HEK293T (cell line): ENCODE measurements around the gene SLC12A5.
"Not testable (repeated sequence)": the region's sequence is repeated elsewhere in the genome, so short reads cannot be mapped to it uniquely, and the experiment has no call there.

Experiments used
- CTCF ChIA-PET: fragments of 350-600 bp; formaldehyde crosslinking; extraction: SDS; loops from one replicate; lab custom pipeline; 2021; ENCODE audit warnings: antibody characterized with exemption, inconsistent platforms; lab: Yijun Ruan, JAX
- POLR2A ChIA-PET: fragments of 350-600 bp; formaldehyde crosslinking; extraction: SDS; loops from one replicate; lab custom pipeline; 2020; ENCODE audit warnings: antibody characterized with exemption, inconsistent platforms; lab: Yijun Ruan, JAX
- DNase-seq: peaks from one replicate; pipeline ENCODE4 v3.0.0; 2012; ENCODE audit warnings: mixed read lengths; ENCODE audit errors: extremely low spot score
- ARNT ChIP-seq: fragments of 450-650 bp; IDR thresholded peaks from 2 replicates; pipeline ENCODE4 v1.6.1; 2017; ENCODE audit warnings: mild to moderate bottlenecking
- BHLHE40 ChIP-seq: fragments of 450-650 bp; IDR thresholded peaks from 2 replicates; pipeline ENCODE4 v1.6.1; 2016; ENCODE audit warnings: mild to moderate bottlenecking, moderate library complexity, borderline replicate concordance
- CTBP1 ChIP-seq: fragments of 450-650 bp; IDR thresholded peaks from 2 replicates; pipeline ENCODE4 v1.6.1; 2016; ENCODE audit warnings: borderline replicate concordance
- ELF4 ChIP-seq: fragments of 450-650 bp; IDR thresholded peaks from 2 replicates; pipeline ENCODE4 v1.6.1; 2017; ENCODE audit warnings: antibody characterized with exemption
- FOXA1 ChIP-seq: fragments of 450-650 bp; IDR thresholded peaks from 2 replicates; pipeline ENCODE4 v1.6.1; 2016; ENCODE audit warnings: mild to moderate bottlenecking
- FOXK2 ChIP-seq: fragments of 450-650 bp; IDR thresholded peaks from 2 replicates; pipeline ENCODE4 v1.6.1; 2016; ENCODE audit warnings: mild to moderate bottlenecking
- FOXM1 ChIP-seq: fragments of 450-650 bp; IDR thresholded peaks from 2 replicates; pipeline ENCODE4 v1.6.1; 2017; ENCODE audit warnings: mild to moderate bottlenecking, borderline replicate concordance
- HDGF ChIP-seq: fragments of 450-650 bp; IDR thresholded peaks from 2 replicates; pipeline ENCODE4 v1.6.1; 2017; ENCODE audit warnings: antibody characterized with exemption, borderline replicate concordance
- L3MBTL2 ChIP-seq: fragments of 450-650 bp; conservative IDR thresholded peaks from 2 replicates; pipeline ENCODE4 v1.6.1; 2016; ENCODE audit warnings: mild to moderate bottlenecking
- LEF1 ChIP-seq: fragments of 450-650 bp; IDR thresholded peaks from 2 replicates; pipeline ENCODE4 v1.6.1; 2017; ENCODE audit warnings: mild to moderate bottlenecking, borderline replicate concordance
- NFRKB ChIP-seq: fragments of 450-650 bp; IDR thresholded peaks from 2 replicates; pipeline ENCODE4 v1.6.1; 2016; ENCODE audit warnings: mild to moderate bottlenecking, moderate library complexity
- SP1 ChIP-seq: fragments of 450-650 bp; IDR thresholded peaks from 2 replicates; pipeline ENCODE4 v1.6.1; 2017
- SUZ12 ChIP-seq: fragments of 450-650 bp; IDR thresholded peaks from 2 replicates; pipeline ENCODE4 v1.6.1; 2016; ENCODE audit warnings: mild to moderate bottlenecking
- TARDBP ChIP-seq: fragments of 450-650 bp; IDR thresholded peaks from 2 replicates; pipeline ENCODE4 v1.6.1; 2016
- ZNF384 ChIP-seq: fragments of 450-650 bp; IDR thresholded peaks from 2 replicates; pipeline ENCODE4 v1.6.1; 2016
- TF ChIP-seq, protein P1 (sequence below): fragments of 450-650 bp; IDR thresholded peaks from 2 replicates; pipeline ENCODE4 v1.6.1; 2016

The SLC12A5 gene

DNA sequence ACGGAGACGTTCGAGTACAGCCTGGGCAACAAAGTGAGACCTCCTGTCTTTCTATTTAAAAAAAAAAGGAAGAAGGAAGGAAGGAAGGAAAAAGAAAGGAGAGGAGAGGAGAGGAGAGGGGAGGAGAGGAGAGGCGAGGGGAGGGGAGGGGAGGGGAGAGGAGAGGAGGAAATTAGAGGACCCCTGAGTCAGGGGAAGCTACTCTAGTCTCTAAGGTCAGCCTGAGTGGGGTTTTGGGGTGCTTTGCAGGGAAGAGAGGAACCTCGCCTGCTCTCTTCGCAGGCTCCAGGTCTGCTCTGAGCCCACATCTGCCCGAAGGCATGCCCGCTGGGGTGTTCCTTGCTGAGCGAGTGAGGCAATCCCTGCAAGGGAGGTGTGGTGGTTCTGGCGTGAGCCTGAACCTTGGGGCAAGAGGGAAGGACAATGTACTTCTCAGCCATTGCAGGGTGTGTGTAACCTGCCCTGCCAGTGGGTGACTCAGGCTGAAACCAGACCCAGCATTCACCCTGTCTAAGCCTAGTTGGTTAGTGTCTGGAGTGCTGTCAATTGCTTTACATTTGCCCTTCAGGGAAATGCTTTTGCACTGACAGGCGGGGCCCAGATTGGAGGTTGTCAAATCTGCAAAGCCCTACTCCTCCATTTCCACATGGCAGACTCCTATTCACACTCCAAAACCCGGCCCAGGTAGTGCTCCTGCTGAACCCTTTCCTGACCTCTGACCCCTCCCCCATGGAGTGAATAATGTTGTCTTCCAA lies 35.6 kb upstream of the SLC12A5 start:
- CTCF ChIA-PET, result no interaction called here
- POLR2A ChIA-PET, result no interaction called here
- TF ChIP-seq CTBP1 (no peak), ARNT (no peak)
- no peak for DNase-seq

DNA sequence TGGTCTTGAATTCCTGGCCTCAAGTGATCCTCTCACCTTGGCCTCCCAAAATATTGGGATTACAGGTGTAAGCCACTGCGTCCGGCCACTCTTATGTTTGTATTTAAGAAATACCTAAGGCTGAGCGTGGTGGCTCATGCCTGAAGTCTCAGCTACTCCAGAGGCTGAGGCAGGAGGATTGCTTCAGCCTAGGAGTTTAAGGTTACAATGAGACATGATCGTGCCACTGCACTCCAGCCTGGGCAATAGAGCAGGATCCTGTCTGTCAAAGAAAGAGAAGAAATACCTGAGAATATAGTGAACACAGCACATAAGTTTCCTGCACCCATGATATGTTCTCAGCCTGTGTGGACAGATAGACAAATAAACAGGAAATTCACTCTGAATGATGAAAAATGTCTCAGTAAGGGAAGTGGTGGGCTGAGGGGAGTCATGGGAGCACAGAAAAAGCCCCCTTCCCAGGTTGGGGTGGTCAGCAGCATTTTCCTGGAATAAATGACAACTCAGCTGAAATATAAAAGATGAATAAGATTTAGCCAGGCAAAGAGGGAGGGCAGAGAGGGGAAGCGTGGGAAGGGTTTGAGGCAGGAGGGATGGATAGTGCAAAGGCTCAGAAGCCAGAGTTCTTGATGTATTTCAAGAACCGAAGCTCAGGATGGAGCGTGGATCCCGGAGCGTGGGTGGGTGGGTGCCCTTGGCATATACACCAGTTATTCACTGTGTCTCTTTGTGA lies 34.1 kb upstream of the SLC12A5 start:
- POLR2A ChIA-PET, result no interaction called here
- no peak for TF ChIP-seq ZNF384
- no peak for TF ChIP-seq NFRKB
- TF ChIP-seq SP1, result no peak
- no peak for TF ChIP-seq CTBP1
- DNase-seq, result no peak
- CTCF ChIA-PET, result interaction anchor here (0.9 kb wide), 1 partner anchor 8 kb away, joined by 3 read pairs; no protein-coding TSS in a partner anchor

DNA sequence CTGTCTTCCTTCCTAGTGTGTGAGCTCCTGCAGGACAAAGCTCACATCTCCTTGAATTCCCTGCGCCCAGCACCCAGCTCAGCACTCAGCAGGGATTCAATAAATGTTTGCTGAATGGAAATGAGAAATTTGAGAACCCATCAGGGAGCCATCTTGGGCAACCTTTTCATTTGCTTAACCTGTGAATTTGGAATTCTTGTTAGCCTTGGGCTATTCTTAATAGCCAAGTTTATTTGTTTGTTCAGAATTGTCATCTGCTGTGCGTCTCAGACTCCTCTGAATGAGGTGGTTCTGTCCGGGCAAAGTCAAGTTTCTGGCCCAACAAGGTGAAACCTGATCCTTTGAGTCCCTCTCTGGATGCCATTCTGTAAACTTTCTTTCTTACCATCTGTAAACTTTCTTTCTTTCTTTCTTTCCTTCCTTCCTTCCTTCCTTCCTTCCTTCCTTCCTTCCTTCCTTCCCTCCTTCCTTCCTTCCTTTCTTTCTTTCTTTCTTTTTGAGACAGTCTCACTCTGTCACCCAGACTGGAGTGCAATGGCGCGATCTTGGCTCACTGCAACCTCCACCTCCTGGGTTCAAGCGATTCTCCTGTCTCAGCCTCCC lies 33.4 kb upstream of the SLC12A5 start:
- POLR2A ChIA-PET, DNase-seq: not testable (repeated sequence)
- CTCF ChIA-PET, result interaction anchor here (0.9 kb wide), 1 partner anchor 9 kb away, joined by 3 read pairs; no protein-coding TSS in a partner anchor

DNA sequence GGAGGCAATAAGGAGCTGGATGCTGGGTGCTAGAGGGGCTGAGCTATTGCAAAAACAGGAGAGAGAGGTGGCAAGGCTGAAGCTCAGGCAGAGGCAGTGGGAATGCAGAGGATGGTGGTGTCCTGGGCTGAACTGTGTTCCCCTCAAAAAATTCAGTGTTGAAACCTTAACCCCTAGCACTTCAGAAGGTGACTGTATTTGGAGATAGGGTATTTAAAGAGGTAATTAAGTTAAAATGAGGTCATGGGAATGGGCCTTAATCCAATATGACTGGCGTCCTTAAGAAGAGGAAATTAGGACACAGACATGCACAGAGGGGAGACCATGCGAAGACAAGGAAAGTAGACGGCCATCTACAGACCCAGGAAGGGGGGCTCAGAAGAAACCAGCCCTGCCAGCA lies 31.8 kb upstream of the SLC12A5 start:
- TF ChIP-seq TARDBP, result no peak
- TF ChIP-seq BHLHE40, result no peak
- no peak for TF ChIP-seq FOXK2
- no peak for TF ChIP-seq CTBP1
- no peak for TF ChIP-seq ZNF384
- TF ChIP-seq FOXM1, result no peak
- no peak for TF ChIP-seq L3MBTL2
- no peak for TF ChIP-seq SUZ12
- no peak for TF ChIP-seq ARNT
- no peak for TF ChIP-seq LEF1
- no peak for TF ChIP-seq ELF4
- TF ChIP-seq HDGF, result no peak
- no peak for TF ChIP-seq NFRKB
- no peak for TF ChIP-seq SP1
- TF ChIP-seq FOXA1, result no peak
- TF ChIP-seq, protein P1, sequence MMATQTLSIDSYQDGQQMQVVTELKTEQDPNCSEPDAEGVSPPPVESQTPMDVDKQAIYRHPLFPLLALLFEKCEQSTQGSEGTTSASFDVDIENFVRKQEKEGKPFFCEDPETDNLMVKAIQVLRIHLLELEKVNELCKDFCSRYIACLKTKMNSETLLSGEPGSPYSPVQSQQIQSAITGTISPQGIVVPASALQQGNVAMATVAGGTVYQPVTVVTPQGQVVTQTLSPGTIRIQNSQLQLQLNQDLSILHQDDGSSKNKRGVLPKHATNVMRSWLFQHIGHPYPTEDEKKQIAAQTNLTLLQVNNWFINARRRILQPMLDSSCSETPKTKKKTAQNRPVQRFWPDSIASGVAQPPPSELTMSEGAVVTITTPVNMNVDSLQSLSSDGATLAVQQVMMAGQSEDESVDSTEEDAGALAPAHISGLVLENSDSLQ, result no peak
- ChIA-PET POLR2A (no interaction called here), CTCF (no interaction called here)
- no peak for DNase-seq

DNA sequence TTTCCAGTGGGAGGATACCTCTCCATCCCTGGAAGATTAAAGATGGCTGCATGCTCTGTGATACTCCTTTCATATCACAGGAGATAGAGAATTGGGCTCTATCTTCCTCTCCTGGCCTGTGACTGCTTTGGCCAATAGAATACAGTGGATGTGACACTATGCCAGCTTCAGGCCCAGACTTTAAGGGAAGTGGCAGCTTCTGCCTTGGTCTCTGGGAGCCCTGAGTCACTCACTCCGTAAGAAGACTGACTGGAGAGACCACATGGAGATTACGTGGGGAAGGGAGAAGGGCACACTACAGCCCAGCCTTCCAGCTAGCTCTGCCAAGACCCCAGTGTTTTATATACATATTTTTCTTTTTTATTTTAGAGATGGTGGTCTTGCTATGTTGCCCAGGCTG lies 30.7 kb upstream of the SLC12A5 start:
- TF ChIP-seq SP1, result no peak
- TF ChIP-seq HDGF, result no peak
- no peak for TF ChIP-seq TARDBP
- TF ChIP-seq ARNT, result no peak
- no peak for TF ChIP-seq FOXM1
- no peak for TF ChIP-seq ZNF384
- TF ChIP-seq NFRKB, result no peak
- TF ChIP-seq SUZ12, result no peak
- no peak for TF ChIP-seq L3MBTL2
- no peak for TF ChIP-seq BHLHE40
- TF ChIP-seq FOXK2, result no peak
- no peak for TF ChIP-seq FOXA1
- TF ChIP-seq LEF1, result no peak
- no peak for TF ChIP-seq CTBP1
- TF ChIP-seq, protein P1, result no peak
- no peak for TF ChIP-seq ELF4
- CTCF ChIA-PET, result interaction anchor here (1.1 kb wide), 1 partner anchor 11 kb away, joined by 3 read pairs; no protein-coding TSS in a partner anchor
- POLR2A ChIA-PET, result no interaction called here
- DNase-seq, result no peak

DNA sequence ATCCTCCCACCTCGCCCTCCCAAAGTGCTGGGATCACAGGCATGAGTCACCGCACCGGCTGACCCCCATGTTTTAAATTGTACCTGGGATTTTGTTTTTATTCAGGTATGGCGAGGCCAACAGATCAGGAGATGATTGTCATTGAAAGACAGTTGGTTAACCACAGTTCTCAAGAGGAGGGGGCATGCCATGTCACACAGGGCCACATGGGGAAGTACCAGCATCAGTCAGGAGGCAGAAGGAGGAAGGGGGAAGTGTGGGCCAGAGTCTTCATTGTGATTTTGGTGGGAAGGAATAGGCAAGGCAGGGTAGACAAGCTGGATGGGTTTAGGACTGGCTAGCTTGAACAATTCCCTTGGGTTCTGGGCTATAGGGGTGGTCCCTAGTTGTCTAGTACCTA lies 30.3 kb upstream of the SLC12A5 start:
- TF ChIP-seq FOXA1 (no peak), FOXM1 (no peak), FOXK2 (no peak), L3MBTL2 (no peak)
- TF ChIP-seq, protein P1, result no peak
- POLR2A ChIA-PET, result no interaction called here
- CTCF ChIA-PET, result interaction anchor here (1.1 kb wide), 1 partner anchor 12 kb away, joined by 3 read pairs; no protein-coding TSS in a partner anchor
- DNase-seq, result no peak
